GM18909 (cell line): ENCODE measurements around the gene NPAS1.

Experiments used
- ATAC-seq: cut with Tn5 transposase; IDR thresholded peaks from one replicate; pipeline ENCODE4 v1.9.1; 2021; ENCODE audit warnings: mild to moderate bottlenecking; ENCODE audit not compliant: unreplicated experiment, poor library complexity

NPAS1 gene, protein sequence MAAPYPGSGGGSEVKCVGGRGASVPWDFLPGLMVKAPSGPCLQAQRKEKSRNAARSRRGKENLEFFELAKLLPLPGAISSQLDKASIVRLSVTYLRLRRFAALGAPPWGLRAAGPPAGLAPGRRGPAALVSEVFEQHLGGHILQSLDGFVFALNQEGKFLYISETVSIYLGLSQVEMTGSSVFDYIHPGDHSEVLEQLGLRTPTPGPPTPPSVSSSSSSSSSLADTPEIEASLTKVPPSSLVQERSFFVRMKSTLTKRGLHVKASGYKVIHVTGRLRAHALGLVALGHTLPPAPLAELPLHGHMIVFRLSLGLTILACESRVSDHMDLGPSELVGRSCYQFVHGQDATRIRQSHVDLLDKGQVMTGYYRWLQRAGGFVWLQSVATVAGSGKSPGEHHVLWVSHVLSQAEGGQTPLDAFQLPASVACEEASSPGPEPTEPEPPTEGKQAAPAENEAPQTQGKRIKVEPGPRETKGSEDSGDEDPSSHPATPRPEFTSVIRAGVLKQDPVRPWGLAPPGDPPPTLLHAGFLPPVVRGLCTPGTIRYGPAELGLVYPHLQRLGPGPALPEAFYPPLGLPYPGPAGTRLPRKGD

GRCh38 chr19:47019431-47020041 lies at the start of gene NPAS1:
TSS of gene NPAS1 (plus strand) at chr19:47019837. CDS start at chr19:47021048, 1,211 bp downstream.
- ATAC-seq: no peak

DNA sequence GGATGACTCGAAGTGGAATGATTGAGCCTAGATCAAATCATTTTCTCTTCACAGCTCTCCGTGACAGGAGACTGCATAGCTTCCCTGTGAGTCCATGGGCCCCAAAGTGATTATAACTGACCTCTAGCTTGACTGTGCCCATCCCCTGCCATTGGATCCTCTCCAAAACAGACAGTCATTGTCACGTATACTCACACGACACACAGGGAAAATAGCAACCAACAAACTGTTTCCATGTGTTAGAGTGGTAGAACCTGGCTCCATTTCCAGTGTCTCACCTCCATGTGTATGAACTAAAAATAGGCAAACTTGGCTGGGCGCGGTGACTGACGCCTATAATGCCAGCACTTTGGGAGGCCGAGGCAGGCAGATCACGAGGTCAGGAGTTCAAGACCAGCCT lies 48.8 kb upstream of the NPAS1 start:
- no peak for ATAC-seq

DNA sequence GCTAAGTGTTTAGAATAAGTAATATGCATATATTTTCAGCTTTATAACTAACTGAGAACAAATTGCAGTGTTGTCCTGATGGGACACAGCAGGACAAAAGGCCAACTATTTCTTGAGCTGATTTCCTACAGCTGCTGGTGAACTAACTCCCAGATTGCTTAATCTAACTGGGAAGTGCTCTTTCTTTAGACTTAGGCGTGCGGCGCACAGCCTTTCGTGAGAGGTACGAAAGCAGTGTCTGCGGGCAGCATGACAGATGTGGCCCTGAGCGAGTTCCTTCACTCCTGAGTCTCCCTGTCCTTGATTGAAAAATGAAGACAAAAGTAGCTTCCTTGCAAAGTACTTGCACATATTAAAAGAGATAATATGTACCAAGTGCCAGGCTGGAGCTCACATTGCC lies 47.3 kb upstream of the NPAS1 start:
- no peak for ATAC-seq

- ATAC-seq: no peak
Observed at GRCh38 chr19:46974181-46974580, 45.5 kb upstream of the NPAS1 start.

DNA sequence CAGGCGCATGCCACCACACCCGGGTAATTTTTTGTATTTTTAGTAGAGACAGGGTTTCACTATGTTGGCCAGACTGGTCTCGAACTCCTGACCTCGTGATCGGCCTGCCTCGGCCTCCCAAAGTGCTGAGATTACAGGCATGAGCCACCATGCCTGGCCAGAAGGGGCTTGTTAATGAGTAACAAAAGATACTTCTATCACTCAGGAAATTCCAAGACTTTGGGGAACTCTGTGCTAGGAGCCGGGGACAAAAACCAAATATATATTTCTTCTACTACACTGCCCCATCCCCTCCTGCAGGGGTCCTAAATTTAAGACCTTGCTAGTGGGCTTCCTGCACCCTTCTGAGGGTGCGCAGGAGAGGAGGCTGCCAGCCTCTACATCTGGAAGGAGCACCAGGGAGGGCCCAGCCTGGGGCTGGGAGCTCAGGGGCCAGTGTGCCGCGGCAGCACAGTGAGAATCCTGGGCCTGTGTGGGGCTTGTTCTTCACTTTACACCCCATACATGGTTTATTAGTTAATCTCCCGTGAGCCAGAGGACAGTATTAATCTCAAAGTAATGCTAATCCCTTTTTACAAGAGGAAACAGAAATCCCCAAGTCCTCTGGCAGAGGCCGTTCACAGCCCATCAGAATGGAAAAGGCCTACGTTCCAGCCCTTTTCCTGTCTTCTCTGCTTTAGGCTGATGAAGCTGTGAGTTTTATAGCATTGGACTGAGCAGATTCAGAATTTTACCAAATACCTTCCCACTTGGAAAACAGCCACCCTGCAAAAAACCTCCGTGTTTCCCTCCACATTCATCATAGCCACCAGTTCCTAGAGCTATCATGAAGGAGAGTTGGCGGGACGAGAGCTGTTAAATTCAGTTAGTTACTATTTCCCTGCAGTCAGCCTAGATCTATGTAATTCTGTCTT lies 44.4 kb upstream of the NPAS1 start:
- no peak for ATAC-seq

DNA sequence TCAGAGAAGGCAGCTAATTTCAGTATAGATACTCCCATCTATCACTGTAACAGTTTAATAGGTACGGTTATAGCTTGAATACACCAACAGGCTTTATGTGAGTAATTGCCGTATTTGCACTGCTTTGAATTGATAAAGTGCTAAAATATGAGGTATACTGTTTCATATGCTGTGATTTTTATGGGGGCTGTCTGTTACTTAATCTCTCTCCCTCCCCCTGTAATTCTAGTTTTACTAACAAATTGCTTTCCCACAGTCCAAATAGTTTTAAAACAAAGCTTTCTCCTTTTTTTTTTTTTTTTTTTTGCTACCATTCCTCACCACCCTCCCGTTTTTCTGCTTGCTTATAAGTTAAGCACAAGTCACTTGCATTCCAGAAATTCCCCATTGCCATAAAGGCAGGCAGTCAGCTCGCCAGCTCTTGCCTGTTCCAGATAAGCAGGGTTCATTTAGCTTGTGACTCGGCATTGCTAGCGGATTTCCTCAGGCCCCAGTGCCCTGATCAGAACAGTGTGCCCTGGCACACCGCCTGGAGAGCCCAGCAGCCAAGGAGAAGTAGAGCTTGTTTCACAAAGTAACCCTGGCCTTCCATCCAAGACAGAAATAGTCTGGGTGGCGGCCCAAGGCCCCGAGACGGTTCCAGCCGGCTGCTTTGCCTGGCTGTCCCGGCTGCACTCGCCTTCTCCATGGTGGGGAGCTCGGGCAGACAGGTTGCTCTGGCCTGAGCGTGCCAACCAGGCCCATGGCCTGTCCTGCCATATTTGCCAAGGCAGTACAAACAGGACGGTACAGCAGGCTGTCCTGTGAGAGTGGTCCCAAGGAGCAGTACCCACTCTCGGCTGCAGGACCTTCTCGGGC lies 43.5 kb upstream of the NPAS1 start:
- no peak for ATAC-seq

GRCh38 chr19:46976845-46977320 lies 42.8 kb upstream of the NPAS1 start:
- ATAC-seq: no peak

GRCh38 chr19:46977548-46977947 lies 42.1 kb upstream of the NPAS1 start:
- ATAC-seq: no peak

DNA sequence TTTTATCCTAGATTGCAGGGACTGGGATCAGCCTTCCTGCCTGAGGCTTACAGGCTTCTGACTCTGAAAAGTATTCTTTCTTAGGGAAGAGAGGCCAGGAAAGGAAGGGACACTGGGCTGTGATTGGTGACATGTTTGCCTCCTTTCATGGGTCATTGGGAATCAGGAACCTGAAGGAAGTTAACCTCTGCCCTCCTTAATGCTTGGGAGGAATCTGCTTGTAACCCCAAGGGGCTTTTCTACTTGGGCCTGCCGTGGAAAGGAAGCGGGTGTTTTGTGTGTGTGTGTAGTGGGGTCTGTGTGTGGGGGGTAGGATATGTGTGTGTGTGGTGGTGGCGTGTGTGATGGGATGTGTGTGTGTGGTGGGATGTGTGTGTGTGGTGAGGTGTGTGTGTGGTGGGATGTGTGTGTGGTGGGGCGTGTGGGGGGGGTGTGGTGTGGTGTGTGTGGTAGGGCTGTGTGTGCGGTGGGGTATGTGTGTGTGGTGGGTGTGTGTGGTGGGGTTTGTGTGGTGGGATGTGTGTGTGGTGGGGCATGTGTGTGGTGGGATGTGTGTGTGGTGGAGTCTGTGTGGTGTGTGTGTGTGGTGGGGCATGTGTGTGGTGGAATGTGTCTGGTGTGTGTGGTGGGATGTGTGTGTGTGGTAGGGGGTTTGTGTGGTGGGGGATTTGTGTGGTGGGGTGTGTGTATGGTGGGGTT lies 41.3 kb upstream of the NPAS1 start:
- ATAC-seq: no peak

DNA sequence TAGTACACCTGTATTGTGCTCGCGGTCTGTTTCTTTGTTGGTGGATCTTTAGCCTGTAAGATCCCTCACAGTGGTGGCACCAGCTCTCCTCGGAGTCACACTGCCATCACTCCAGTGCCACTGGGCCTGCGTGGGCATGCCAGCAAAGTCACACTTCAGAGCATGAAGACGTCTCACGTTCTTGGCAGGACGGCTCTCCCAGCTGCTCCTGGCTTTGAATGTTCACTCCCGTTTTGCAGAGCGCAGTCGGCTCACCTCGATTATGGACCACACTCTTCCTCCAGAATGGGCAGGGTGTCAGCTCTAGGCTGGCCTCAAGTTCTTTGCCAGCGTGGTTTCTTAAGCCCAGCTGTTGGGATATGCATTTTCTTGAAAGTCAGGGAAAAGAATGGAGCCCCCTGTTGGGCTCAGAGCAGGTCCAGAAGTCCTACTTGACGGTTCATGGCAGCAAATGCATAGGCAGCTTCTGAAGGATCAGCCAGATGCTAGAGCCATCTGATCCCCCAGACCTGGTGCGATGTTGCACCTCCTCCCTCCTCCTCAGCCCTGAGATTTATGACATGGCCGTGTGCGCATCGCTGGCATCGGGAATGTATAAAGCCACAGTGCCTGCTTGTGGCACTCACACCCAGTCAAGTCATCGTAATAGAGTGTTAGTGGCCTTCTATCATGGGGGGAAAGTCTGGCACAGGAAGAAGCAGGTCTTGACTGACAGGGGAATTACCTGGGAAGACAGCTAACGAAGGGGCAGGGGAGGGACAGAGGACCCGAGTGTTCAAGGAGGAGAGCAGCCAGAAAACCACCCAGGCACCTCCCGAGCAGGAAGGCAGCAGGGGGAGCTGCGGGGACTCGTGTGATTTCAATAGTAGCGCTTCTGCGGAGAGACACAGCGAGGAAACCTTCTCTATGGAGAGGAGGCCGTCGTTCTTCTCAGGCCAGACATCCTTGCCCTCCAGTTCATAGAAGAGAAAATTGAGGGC lies 40.2 kb upstream of the NPAS1 start:
- ATAC-seq: no peak

DNA sequence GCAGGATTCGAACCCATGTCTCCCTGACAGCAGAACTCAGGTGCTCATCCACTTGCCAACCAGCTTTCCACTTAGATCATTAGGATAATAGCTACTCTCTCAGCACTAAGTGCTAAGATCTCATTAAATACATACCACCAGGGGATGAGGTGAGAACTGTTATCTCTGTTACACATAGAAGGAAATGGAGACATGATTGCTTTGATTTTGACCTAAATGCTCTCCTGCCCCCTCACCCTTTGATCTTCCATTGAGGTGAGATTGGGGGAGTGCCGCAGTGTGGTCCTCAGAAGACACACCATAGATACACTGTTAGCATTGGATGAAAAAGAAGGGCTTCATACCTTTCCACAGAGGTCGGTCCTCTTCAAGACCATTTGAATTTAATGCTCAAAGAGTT lies 38.9 kb upstream of the NPAS1 start:
- no peak for ATAC-seq

GRCh38 chr19:46981286-46981945 lies 38.2 kb upstream of the NPAS1 start:
- no peak for ATAC-seq

GRCh38 chr19:46983097-46983496 lies 36.5 kb upstream of the NPAS1 start:
- ATAC-seq: no peak

GRCh38 chr19:46984077-46985010 lies 35.3 kb upstream of the NPAS1 start:
- ATAC-seq: no peak

GRCh38 chr19:46985542-46986415 lies 33.9 kb upstream of the NPAS1 start:
- no peak for ATAC-seq
